HG03521 (cell line): Measurements from ENCODE around the gene TMEM132A.

ENCODE experiments used
- ATAC-seq: cut with Tn5 transposase; IDR thresholded peaks from one replicate; pipeline ENCODE4 v1.9.1; 2021; ENCODE audit warnings: mild to moderate bottlenecking, moderate library complexity; ENCODE audit not compliant: unreplicated experiment

Gene TMEM132A

GRCh38 chr11:60924110-60924905 lies at the start of gene TMEM132A:
TSS of gene TMEM132A (plus strand) at chr11:60924460. CDS start at chr11:60924634, 174 bp downstream.
- no peak for ATAC-seq

- ATAC-seq, result no peak
Observed at GRCh38 chr11:60875366-60876167, 48.7 kb upstream of the TMEM132A start.

- ATAC-seq, result no peak
Observed at GRCh38 chr11:60876168-60876485, 48.1 kb upstream of the TMEM132A start.

GRCh38 chr11:60878245-60879101 lies 45.8 kb upstream of the TMEM132A start:
- no peak for ATAC-seq

GRCh38 chr11:60879104-60879503 lies 45.2 kb upstream of the TMEM132A start:
- no peak for ATAC-seq

GRCh38 chr11:60879971-60880588 lies 44.2 kb upstream of the TMEM132A start:
- ATAC-seq, result no peak

- no peak for ATAC-seq
Observed at GRCh38 chr11:60880643-60881282, 43.5 kb upstream of the TMEM132A start.

GRCh38 chr11:60887556-60887955 lies 36.7 kb upstream of the TMEM132A start:
- ATAC-seq, result no peak

- no peak for ATAC-seq
Observed at GRCh38 chr11:60889869-60890311, 34.4 kb upstream of the TMEM132A start.

- no peak for ATAC-seq
Observed at GRCh38 chr11:60890696-60891095, 33.6 kb upstream of the TMEM132A start.

- no peak for ATAC-seq
Observed at GRCh38 chr11:60891103-60891741, 33.0 kb upstream of the TMEM132A start.

- no peak for ATAC-seq
Observed at GRCh38 chr11:60895687-60896086, 28.6 kb upstream of the TMEM132A start.

- no peak for ATAC-seq
Observed at GRCh38 chr11:60897496-60897895, 26.8 kb upstream of the TMEM132A start.

- ATAC-seq, result no peak
Observed at GRCh38 chr11:60899046-60899936, 25.0 kb upstream of the TMEM132A start.

GRCh38 chr11:60899977-60900376 lies 24.3 kb upstream of the TMEM132A start:
- ATAC-seq, result no peak

- ATAC-seq, result no peak
Observed at GRCh38 chr11:60900673-60901404, 23.4 kb upstream of the TMEM132A start.

GRCh38 chr11:60902625-60903024 lies 21.6 kb upstream of the TMEM132A start:
- no peak for ATAC-seq

- ATAC-seq, result no peak
Observed at GRCh38 chr11:60905047-60905446, 19.2 kb upstream of the TMEM132A start.
